Skeletal muscle tissue (tissue), 4 donors: ENCODE results near the gene ANO10. TPM values are rescaled to one million over a fixed set of nuclear protein-coding genes. Genes with fewer than 3 reads are reported as not detected.
"Not testable (repeated sequence)": the region's sequence is repeated elsewhere in the genome, so short reads cannot be mapped to it uniquely, and the experiment has no call there.

Source experiments
- H3K27ac ChIP-seq: one replicate; pipeline ENCODE4 v1.7.0; 2013; ENCODE audit warnings: mild to moderate bottlenecking, low read depth, low read length, inconsistent platforms
- H3K27me3 ChIP-seq, 3 donors: one replicate each; pipeline ENCODE4 v1.7.0; 2013; ENCODE audit warnings: low read length in 3 of 3; ENCODE audit not compliant: control insufficient read depth in 3 of 3, insufficient read depth in 3 of 3
- H3K36me3 ChIP-seq, 3 donors: one replicate each; pipeline ENCODE4 v1.7.0; 2013; ENCODE audit warnings: low read length in 3 of 3; ENCODE audit not compliant: control insufficient read depth in 3 of 3, insufficient read depth in 3 of 3
- H3K4me1 ChIP-seq, 3 donors: one replicate each; pipeline ENCODE4 v1.7.0; 2013; ENCODE audit warnings: low read length in 3 of 3, mild to moderate bottlenecking in 3 of 3; ENCODE audit not compliant: control insufficient read depth in 3 of 3, insufficient read depth in 3 of 3
- H3K4me3 ChIP-seq, 3 donors: one replicate each; pipeline ENCODE4 v1.7.0; 2013; ENCODE audit warnings: low read length in 3 of 3
- H3K9ac ChIP-seq, 3 donors: one replicate each; pipeline ENCODE4 v1.7.0; 2013; ENCODE audit warnings: low read length in 3 of 3, mild to moderate bottlenecking in 3 of 3, moderate library complexity in 2 of 3, low read depth in 1 of 3
- H3K9me3 ChIP-seq, 3 donors: one replicate each; pipeline ENCODE4 v1.7.0; 2013; ENCODE audit warnings: low read length in 3 of 3; ENCODE audit not compliant: control insufficient read depth in 3 of 3
- total RNA-seq: library from RNA; depleted of rRNA; stranded (reverse); fragments of >200 nt; gene quantifications from one replicate; pipeline ENCODE4 v1.2.3, GENCODE V29; 2014
- donor health status: Osteomylitis.

ANO10 gene
- total RNA-seq, 1 donor from 2014 or later: 25.1 TPM

DNA sequence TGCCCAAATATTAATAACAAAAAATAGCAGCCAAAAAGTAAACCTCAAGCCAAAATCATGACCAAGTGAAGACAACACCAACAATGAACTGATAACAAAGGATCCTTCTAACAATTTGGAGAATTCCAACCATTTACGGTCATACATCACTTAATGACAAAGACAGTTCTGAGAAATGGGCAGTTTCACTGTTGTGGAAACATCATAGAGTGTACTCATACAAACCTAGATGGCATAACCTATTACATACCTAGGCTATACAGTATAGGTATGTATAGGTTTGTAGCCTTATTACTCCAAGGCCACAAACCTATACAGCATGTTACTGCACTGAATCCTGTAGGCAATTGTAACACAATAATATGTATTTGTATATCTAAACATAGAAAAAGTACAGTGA, 12.4 kb downstream of the ANO10 start:
- Histone ChIP-seq H3K9ac (no peak overlapping the region), H3K9me3 (no peaks in the 10 kb centered on the region), H3K4me3 (no peak overlapping the region), H3K4me1 (peaks cover 0 to 2% (median 0%) of the 10 kb centered on the region in 3 donors), H3K27ac (no peak overlapping the region), H3K27me3 (no peaks in the 10 kb centered on the region), H3K36me3 (no peaks in the 10 kb centered on the region)

DNA sequence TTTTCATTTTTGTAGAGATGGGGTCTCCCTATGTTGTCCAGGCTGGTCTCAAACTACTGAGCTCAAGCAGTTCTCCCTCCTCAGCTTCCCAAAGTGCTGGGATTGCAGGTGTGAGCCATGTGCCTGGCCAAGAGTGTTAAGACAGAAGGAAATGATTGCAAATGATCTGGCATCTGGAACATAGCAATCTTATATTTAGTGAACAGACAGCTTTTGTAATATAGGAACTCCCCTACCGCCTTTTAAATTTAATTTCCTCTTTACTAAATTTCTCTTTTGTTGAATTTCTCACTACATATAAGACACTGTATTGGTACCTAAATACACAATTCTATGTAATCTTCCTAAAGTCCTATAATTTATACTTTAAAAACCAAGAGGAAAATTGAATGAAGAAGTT, 13.1 kb downstream of the ANO10 start:
- no peaks in the 10 kb centered on the region for H3K9me3 ChIP-seq

DNA sequence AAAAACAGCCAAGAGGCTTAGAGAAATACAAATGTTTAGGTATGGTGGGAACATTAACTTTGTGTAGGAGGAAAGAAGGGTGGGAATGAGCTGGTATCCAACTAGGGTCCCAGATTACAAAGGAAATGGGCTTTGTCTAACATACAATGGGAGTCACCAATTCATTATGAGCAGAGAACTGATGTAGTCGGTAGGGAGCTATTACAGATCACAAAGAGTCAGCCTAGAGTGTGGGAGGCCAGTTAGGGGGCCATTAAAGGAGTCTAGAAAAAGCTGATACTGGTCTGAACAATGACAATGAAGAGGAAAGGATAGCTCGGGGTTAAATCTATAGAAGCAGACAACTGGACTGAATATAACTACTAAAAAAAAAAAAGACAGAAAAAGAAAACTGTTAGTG, 15.5 kb downstream of the ANO10 start:
- Histone ChIP-seq H3K27me3 (no peaks in the 10 kb centered on the region), H3K9ac (no peak overlapping the region), H3K4me1 (no peaks in the 10 kb centered on the region), H3K27ac (no peak overlapping the region), H3K36me3 (peaks cover 0 to 16% (median 5%) of the 10 kb centered on the region in 3 donors), H3K9me3 (no peaks in the 10 kb centered on the region), H3K4me3 (no peak overlapping the region)

More for the DNA sequence above, 13.1 kb downstream of the ANO10 start:
- H3K4me1 ChIP-seq: peaks cover 0 to 2% (median 0%) of the 10 kb centered on the region in 3 donors
- H3K27me3 ChIP-seq: no peaks in the 10 kb centered on the region
- H3K9ac ChIP-seq: no peak overlapping the region
- no peak overlapping the region for H3K4me3 ChIP-seq
- no peak overlapping the region for H3K27ac ChIP-seq
- H3K36me3 ChIP-seq: peaks cover 0 to 5% (median under 1%) of the 10 kb centered on the region in 3 donors

DNA sequence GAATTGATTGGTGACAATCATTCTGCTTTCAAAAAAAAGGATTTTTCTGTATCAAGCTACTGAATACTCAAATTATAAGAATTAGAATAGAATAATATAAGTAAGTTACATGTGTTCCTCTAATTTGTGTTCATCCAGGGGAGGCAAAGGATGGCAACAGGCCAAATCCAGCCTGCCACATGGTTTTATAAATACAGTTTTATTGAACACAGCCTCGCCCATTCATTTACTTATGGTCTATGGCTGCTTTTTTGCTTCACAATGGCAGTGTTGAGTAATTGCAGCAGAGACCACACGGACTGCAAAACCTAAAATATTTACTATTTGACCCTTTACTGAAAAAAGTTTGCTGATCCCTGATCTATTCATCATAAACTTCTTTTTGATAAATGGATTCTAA, 21.9 kb downstream of the ANO10 start:
- not testable (repeated sequence) for H3K4me3 ChIP-seq, H3K27me3 ChIP-seq, H3K9me3 ChIP-seq, H3K4me1 ChIP-seq, H3K9ac ChIP-seq, H3K27ac ChIP-seq
- H3K36me3 ChIP-seq: peaks cover 0 to 16% (median 5%) of the 10 kb centered on the region in 3 donors

DNA sequence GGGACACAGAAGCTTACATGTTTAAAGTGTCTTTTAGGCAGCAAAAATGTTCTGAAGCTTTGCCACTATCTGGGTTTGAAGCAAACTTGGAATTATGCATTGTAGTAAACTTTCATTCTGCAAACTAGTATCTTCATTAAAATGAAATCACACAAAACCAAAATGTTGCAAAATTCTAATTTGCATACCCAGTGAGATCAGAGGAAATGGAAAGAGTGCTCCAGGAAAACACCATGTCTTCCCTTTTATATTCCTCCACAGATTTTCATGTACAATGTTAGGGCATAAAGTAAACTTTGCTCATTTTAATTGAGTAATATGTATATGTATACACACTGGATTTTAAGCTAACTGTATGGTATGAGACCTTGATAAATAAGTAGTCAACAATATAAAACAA, 23.9 kb downstream of the ANO10 start:
- H3K36me3 ChIP-seq: peaks cover 0 to 7% (median 0%) of the 10 kb centered on the region in 3 donors
- H3K27me3 ChIP-seq: no peaks in the 10 kb centered on the region
- H3K9ac ChIP-seq: no peak overlapping the region
- H3K4me1 ChIP-seq: no peaks in the 10 kb centered on the region
- no peak overlapping the region for H3K4me3 ChIP-seq
- no peaks in the 10 kb centered on the region for H3K9me3 ChIP-seq
- no peak overlapping the region for H3K27ac ChIP-seq

DNA sequence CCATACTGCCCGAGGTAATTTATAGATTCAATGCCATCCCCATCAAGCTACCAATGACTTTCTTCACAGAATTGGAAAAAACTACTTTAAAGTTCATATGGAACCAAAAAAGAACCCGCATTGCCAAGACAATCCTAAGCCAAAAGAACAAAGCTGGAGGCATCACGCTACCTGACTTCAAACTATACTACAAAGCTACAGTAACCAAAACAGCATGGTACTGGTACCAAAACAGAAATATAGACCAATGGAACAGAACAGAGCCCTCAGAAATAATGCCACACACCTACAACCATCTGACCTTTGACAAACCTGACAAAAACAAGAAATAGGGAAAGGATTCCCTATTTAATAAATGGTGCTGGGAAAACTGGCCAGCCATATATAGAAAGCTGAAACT, 25.6 kb downstream of the ANO10 start:
- not testable (repeated sequence) for H3K27ac ChIP-seq, H3K4me1 ChIP-seq, H3K27me3 ChIP-seq, H3K9me3 ChIP-seq, H3K36me3 ChIP-seq, H3K4me3 ChIP-seq, H3K9ac ChIP-seq

DNA sequence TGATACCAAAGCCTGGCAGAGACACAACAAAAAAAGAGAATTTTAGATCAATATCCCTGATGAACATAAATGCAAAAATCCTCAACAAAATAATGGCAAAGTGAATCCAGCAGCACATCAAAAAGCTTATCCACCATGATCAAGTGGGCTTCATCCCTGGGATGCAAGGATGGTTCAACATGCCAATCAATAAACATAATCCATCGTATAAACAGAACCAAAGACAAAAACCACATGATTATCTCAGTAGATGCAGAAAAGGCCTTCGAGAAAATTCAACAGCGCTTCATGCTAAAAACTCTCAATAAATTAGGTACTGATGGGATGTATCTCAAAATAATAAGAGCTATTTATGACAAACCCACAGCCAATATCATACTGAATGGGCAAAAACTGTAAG, 26.5 kb downstream of the ANO10 start:
- H3K4me1 ChIP-seq, H3K4me3 ChIP-seq, H3K9ac ChIP-seq, H3K36me3 ChIP-seq, H3K27ac ChIP-seq, H3K9me3 ChIP-seq, H3K27me3 ChIP-seq: not testable (repeated sequence)

DNA sequence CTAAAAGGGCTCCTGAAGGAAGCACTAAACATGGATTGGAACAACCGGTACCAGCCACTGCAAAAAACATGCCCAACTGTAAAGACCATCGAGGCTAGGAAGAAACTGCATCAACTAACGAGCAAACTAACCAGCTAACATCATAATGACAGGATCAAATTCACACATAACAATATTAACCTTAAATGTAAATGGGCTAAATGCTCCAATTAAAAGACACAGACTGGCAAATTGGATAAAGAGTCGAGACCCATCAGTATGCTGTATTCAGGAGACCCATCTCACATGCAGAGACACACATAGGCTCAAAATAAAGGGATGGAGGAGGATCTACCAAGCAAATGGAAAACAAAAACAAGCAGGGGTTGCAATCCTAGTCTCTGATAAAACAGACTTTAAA, 28.2 kb downstream of the ANO10 start:
- H3K27ac ChIP-seq, H3K36me3 ChIP-seq, H3K4me3 ChIP-seq, H3K4me1 ChIP-seq, H3K9me3 ChIP-seq, H3K27me3 ChIP-seq, H3K9ac ChIP-seq: not testable (repeated sequence)

DNA sequence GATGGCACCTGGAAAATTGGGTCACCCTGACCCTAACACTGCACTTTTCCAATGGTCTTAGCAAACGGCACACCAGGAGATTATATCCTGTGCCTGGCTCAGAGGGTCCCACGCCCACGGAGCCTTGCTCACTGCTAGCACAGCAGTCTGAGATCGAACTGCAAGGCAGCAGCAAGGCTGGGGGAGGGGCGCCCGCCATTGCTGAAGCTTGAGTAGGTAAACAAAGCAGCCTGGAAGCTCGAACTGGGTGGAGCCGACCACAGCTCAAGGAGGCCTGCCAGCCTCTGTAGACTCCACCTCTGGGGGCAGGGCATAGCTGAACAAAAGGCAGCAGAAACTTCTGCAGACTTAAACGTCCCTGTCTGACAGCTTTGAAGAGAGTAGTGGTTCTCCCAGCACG, 29.9 kb downstream of the ANO10 start:
- not testable (repeated sequence) for H3K27me3 ChIP-seq, H3K9ac ChIP-seq, H3K4me3 ChIP-seq, H3K9me3 ChIP-seq, H3K27ac ChIP-seq, H3K36me3 ChIP-seq, H3K4me1 ChIP-seq

DNA sequence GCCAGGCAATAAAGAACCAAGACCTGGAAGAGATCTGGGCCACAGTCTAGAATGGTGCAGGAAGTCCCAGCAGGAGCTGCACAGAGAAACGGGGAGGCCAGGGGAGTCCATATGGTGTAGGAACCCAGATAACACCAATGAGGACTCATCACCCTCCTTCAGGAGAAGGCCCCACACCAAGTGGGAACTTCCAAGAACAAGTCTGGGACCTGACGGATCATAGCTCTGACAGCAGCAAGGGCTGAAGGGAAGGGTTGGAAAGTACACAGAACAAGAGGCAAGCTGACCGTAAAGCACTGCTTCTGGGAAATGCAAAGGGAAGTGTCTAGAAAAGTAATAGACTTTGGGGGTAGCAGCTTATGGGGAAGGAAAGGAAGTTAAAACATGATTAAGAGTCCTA, 34.5 kb downstream of the ANO10 start:
- no peak overlapping the region for H3K9ac ChIP-seq
- H3K4me3 ChIP-seq: no peak overlapping the region
- no peaks in the 10 kb centered on the region for H3K27me3 ChIP-seq
- no peak overlapping the region for H3K27ac ChIP-seq
- H3K36me3 ChIP-seq: peaks cover 2 to 9% (median 4%) of the 10 kb centered on the region in 3 donors
- H3K4me1 ChIP-seq: peaks cover 0 to 8% (median 0%) of the 10 kb centered on the region in 3 donors
- H3K9me3 ChIP-seq: no peaks in the 10 kb centered on the region
